Activated T-helper 1 cell treated with Interleukin-2 at 50 U/mL for 16 hours (primary cell): ENCODE results near the gene AHCYL2.
"Not testable (repeated sequence)": the region's sequence is repeated elsewhere in the genome, so short reads cannot be mapped to it uniquely, and the experiment has no call there.

Experiments
- DNase-seq: peaks from one replicate; pipeline ENCODE4 v3.0.0-alpha.2; 2020; ENCODE audit warnings: low read depth

The AHCYL2 gene

GRCh38 chr7:129454249-129454551 is 229.4 kb downstream of the AHCYL2 start:
- no peak for DNase-seq

GRCh38 chr7:129456421-129456820 is 231.6 kb downstream of the AHCYL2 start:
- no peak for DNase-seq

GRCh38 chr7:129457101-129457500 is 232.3 kb downstream of the AHCYL2 start:
- DNase-seq, result no peak

GRCh38 chr7:129458171-129458570 is 233.3 kb downstream of the AHCYL2 start:
- DNase-seq, result no peak

GRCh38 chr7:129461809-129462208 is 237.0 kb downstream of the AHCYL2 start:
- no peak for DNase-seq

GRCh38 chr7:129462420-129462819 is 237.6 kb downstream of the AHCYL2 start:
- DNase-seq, result no peak

GRCh38 chr7:129464194-129464593 is 239.4 kb downstream of the AHCYL2 start:
- DNase-seq, result no peak

- no peak for DNase-seq
Observed at GRCh38 chr7:129465080-129465479, 240.2 kb downstream of the AHCYL2 start.

GRCh38 chr7:129466796-129467195 is 242.0 kb downstream of the AHCYL2 start:
- no peak for DNase-seq

GRCh38 chr7:129468087-129468486 is 243.3 kb downstream of the AHCYL2 start:
- no peak for DNase-seq

GRCh38 chr7:129468547-129468946 is 243.7 kb downstream of the AHCYL2 start:
- DNase-seq, result no peak

GRCh38 chr7:129469930-129470329 is 245.1 kb downstream of the AHCYL2 start:
- no peak for DNase-seq

- no peak for DNase-seq
Observed at GRCh38 chr7:129470411-129470810, 245.6 kb downstream of the AHCYL2 start.

GRCh38 chr7:129471402-129471827 is 246.6 kb downstream of the AHCYL2 start:
- no peak for DNase-seq

- DNase-seq, result not testable (repeated sequence)
Observed at GRCh38 chr7:129475931-129476330, 251.1 kb downstream of the AHCYL2 start.

GRCh38 chr7:129476398-129476797 is 251.6 kb downstream of the AHCYL2 start:
- not testable (repeated sequence) for DNase-seq
